HG02852 (cell line): ENCODE measurements around the gene VAT1L.
"Not testable (repeated sequence)": the region's sequence is repeated elsewhere in the genome, so short reads cannot be mapped to it uniquely, and the experiment has no call there.

Experiments used
- ATAC-seq: cut with Tn5 transposase; IDR thresholded peaks from one replicate; pipeline ENCODE4 v1.9.1; 2021; ENCODE audit warnings: mild to moderate bottlenecking, moderate library complexity; ENCODE audit not compliant: unreplicated experiment

Gene VAT1L

DNA sequence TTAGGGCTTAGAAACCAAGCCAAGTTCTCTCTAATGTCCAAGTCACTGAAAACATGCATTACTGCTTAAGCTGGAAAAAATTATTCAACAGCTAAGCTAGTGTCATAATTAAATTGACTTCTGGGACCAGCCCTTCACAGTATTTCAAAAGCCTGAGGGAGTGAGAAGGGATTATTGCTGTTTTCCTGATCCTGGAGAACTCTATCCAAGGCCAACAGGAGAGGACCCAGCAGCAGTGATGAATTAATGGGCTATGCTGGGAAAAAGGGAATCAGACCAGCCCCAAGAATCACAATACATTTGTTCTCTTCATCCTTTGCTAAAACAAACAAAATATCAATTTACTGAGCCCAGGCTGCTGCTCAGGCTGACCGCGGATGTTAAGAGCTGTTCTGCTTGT is 199.4 kb downstream of the VAT1L start:
- no peak for ATAC-seq

GRCh38 chr16:77989846-77990245 is 201.5 kb downstream of the VAT1L start:
- no peak for ATAC-seq

DNA sequence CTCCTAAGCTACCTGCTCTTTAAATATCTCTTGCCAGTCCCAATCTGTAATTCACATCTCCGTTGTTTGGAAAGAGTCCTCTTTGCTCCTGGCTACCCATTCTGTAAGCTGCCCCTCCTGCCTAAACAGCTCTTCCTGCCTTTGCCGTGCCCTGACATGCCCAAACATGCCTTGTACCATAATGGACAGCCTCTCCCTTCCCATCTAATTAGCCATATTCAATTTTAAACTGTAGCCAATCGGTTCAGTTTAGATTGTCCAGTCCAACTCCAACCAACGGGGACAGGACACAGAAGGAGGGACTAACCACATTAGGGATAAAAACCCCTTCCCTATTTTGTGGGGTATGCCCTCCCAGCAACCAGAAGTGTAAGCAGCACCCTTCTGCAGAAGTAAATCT is 203.3 kb downstream of the VAT1L start:
- ATAC-seq = no peak

DNA sequence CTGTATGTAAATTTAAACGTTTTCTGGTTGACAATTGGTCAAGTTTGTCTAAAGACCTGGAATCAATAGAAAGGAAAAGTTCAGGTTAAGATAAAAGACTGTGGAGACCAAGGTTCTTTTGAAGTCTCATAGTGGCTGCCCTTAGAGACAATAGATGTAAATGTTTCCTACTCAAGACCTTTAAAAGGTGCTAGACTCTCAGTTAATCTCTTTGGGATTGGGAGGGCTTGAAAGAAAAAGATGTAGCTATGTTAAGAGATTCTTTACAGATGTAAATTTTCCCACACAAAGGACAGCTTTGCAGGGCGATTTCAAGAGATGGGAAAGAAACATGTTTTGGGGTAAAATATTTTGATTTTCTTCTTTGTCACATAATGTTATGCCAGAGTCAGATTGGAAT is 204.0 kb downstream of the VAT1L start:
- not testable (repeated sequence) for ATAC-seq

GRCh38 chr16:77993111-77993985 is 205.0 kb downstream of the VAT1L start:
- ATAC-seq = no peak

DNA sequence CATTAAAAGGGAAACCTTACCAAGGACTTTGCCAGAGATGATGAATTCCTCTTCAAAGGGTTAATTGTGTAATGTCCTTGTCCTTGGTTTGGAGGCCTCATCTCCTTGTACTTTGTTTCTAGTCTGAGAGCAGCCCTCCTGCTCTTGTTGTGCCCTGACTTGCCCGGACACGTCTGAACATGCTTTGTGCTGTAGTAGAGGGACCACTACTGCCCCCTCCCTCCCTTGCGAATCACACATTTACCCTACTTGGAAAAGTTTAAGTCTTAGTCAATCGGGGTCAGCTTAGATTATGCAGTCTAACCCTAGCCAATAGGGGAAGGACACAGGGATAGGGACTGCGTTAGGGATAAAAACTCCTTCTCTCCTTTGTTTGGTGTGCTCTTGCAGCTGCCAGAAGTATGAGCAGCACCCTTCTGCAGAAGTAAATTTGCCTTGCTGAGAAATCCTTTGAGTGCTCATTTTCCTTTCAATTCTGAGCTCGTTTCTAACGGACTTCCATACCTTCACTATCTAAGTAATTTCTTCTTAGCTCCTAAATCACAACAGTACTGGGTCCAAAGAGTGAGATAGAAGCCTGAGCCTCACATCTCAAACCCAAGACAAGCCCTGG is 207.6 kb downstream of the VAT1L start:
- no peak for ATAC-seq

- no peak for ATAC-seq
Measured at GRCh38 chr16:77998350-77999023, 210.1 kb downstream of the VAT1L start.

GRCh38 chr16:78001451-78002025 is 213.2 kb downstream of the VAT1L start:
- no peak for ATAC-seq

- ATAC-seq = peak; percentile 98
Measured at GRCh38 chr16:78002915-78003538, 214.7 kb downstream of the VAT1L start.

- ATAC-seq = no peak
Measured at GRCh38 chr16:78004517-78004916, 216.2 kb downstream of the VAT1L start.

- no peak for ATAC-seq
Measured at GRCh38 chr16:78005881-78006280, 217.5 kb downstream of the VAT1L start.

GRCh38 chr16:78007121-78007520 is 218.8 kb downstream of the VAT1L start:
- no peak for ATAC-seq

- ATAC-seq = no peak
Measured at GRCh38 chr16:78022347-78023060, 234.1 kb downstream of the VAT1L start, which contains the start of gene CLEC3A. CLEC3A (plus strand) TSS chr16:78022548; CDS start chr16:78022627, 79 bp downstream.

GRCh38 chr16:78024159-78024558 is 235.8 kb downstream of the VAT1L start:
- ATAC-seq = no peak

DNA sequence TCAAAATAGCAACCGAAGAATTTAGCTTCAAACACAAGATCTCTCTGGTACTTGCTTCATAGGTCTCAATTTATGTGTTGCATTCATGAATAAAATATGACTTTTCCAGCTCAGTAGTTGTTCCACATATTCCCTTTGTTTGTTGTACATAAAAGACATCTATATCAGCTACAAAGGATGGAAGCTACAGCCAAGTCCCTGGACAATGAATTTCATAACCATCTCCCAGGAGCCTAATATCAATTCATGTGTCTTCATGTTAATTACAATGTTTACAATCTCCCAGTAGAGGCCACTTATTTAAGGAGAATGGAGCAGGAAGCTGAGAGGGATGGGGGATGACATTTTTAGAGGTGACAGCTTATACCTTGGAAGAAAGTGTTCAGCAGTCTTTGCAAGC is 237.3 kb downstream of the VAT1L start:
- ATAC-seq = no peak

GRCh38 chr16:78028018-78028417 is 239.7 kb downstream of the VAT1L start:
- no peak for ATAC-seq
